OCI-LY7 (cell line): ENCODE measurements around the gene DIPK1A. TPM values are rescaled to one million over a fixed set of nuclear protein-coding genes. Genes with fewer than 3 reads are reported as not detected.
A peak's percentile ranks its signal among the peaks of the same experiment; 100 is the strongest.

ENCODE experiments used
- BruUV-seq: library from RNA; stranded (reverse); fragments of 400-500 nt; replicated peaks from 2 replicates; lab custom pipeline; 2021; lab: Mats Ljungman, UMichigan
- CTCF ChIA-PET: fragments of 300-600 bp; sonication (Branson Sonifier 250); formaldehyde crosslinking; loops from one replicate; lab custom pipeline; 2022; ENCODE audit warnings: antibody characterized with exemption; ENCODE audit not compliant: unreplicated experiment; lab: Charles Lee
- POLR2A ChIA-PET: fragments of 300-600 bp; sonication (Branson Sonifier 250); formaldehyde crosslinking; loops from one replicate; lab custom pipeline; 2022; ENCODE audit warnings: antibody characterized with exemption; lab: Charles Lee
- DNase-seq: peaks from one replicate; pipeline ENCODE4 v3.0.0-alpha.2; 2015; ENCODE audit warnings: low spot score
- H2AFZ ChIP-seq: fragments of 200-600 bp; sonication (generic), shearing (Covaris generic); 2 replicates; pipeline ENCODE4 v1.6.1; 2014; ENCODE audit warnings: mild to moderate bottlenecking, antibody characterized with exemption, low read length, moderate library complexity
- H3K27ac ChIP-seq: fragments of 200-600 bp; sonication (generic); 2 replicates; pipeline ENCODE4 v1.5.1; 2014; ENCODE audit warnings: mixed run types, low read depth, mild to moderate bottlenecking, moderate library complexity, low read length, inconsistent platforms; ENCODE audit not compliant: poor library complexity, severe bottlenecking
- H3K36me3 ChIP-seq: fragments of 200-600 bp; sonication (generic); 2 replicates; pipeline ENCODE4 v1.6.1; 2014; ENCODE audit warnings: mild to moderate bottlenecking, antibody characterized with exemption, low read length, moderate library complexity, mixed read lengths; ENCODE audit not compliant: insufficient read depth
- H3K4me1 ChIP-seq: fragments of 200-600 bp; sonication (generic); 2 replicates; pipeline ENCODE4 v1.5.1; 2014; ENCODE audit warnings: mild to moderate bottlenecking, low read length; ENCODE audit not compliant: insufficient read depth, poor library complexity, severe bottlenecking
- H3K4me2 ChIP-seq: fragments of 200-600 bp; sonication (generic); 2 replicates; pipeline ENCODE4 v1.6.1; 2014; ENCODE audit warnings: mild to moderate bottlenecking, low read length
- H3K4me3 ChIP-seq: fragments of 200-600 bp; sonication (generic); 2 replicates; pipeline ENCODE4 v1.5.1; 2014; ENCODE audit warnings: mild to moderate bottlenecking, low read depth, low read length; ENCODE audit not compliant: poor library complexity, severe bottlenecking
- H3K79me2 ChIP-seq: fragments of 200-600 bp; sonication (generic); 2 replicates; pipeline ENCODE4 v1.6.1; 2016; ENCODE audit warnings: low read depth, mild to moderate bottlenecking, low read length, moderate library complexity, mixed read lengths; ENCODE audit not compliant: insufficient read depth
- H3K9me2 ChIP-seq: fragments of 200-600 bp; sonication (generic); 2 replicates; pipeline ENCODE4 v1.6.1; 2016; ENCODE audit warnings: mild to moderate bottlenecking, low read length, mixed read lengths; ENCODE audit not compliant: insufficient read depth
- H3K9me3 ChIP-seq: fragments of 200-600 bp; sonication (generic); 2 replicates; pipeline ENCODE4 v1.6.1; 2014; ENCODE audit warnings: mild to moderate bottlenecking, mixed run types, low read length, mixed read lengths
- H4K20me1 ChIP-seq: fragments of 200-600 bp; sonication (generic); 2 replicates; pipeline ENCODE4 v1.6.1; 2014; ENCODE audit warnings: mild to moderate bottlenecking, antibody characterized with exemption, low read length, moderate library complexity, mixed read lengths; ENCODE audit not compliant: insufficient read depth
- CTCF ChIP-seq: fragments of 200-600 bp; sonication (generic); conservative IDR thresholded peaks from 2 replicates; pipeline ENCODE4 v1.5.1; 2014; ENCODE audit warnings: mild to moderate bottlenecking, antibody characterized with exemption, low read length, moderate library complexity, mixed read lengths
- EZH2phosphoT487 ChIP-seq: fragments of 200-600 bp; sonication (generic); IDR thresholded peaks from 2 replicates; pipeline ENCODE4 v1.6.1; 2018; ENCODE audit warnings: low read depth, borderline replicate concordance, mild to moderate bottlenecking, mixed run types, antibody characterized with exemption, low read length, moderate library complexity, mixed read lengths
- intact Hi-C: fragments of 100-400 bp; cut with micrococcal nuclease; formaldehyde crosslinking; loops from one replicate; pipeline ENCODE4 v1.10.0; 2022; ENCODE audit not compliant: unreplicated experiment
- total RNA-seq, 2 experiments: library from RNA; depleted of rRNA in 1 of 2; stranded (reverse); fragments of >200 nt in 1 of 2; shearing (Covaris generic) in 1 of 2; gene quantifications; 2 replicates each; pipeline ENCODE4 v1.2.3, GENCODE V29; 2014 to 2022

The DIPK1A gene
- total RNA-seq, 2 experiments from 2014 or later = 13.0 to 25.4 TPM

GRCh38 chr1:92936865-92937264 is 24.4 kb downstream of the DIPK1A start:
- no peak for DNase-seq
- no peak overlapping the region for H3K27ac ChIP-seq
- H3K4me3 ChIP-seq = no peak overlapping the region
- peaks cover 100% of the 10 kb centered on the region for H3K79me2 ChIP-seq
- H3K4me2 ChIP-seq = no peak overlapping the region
- ChIA-PET POLR2A (interaction anchor here (0.6 to 4.1 kb wide), 9 partner anchors 8 to 142 kb away, joined by 3 to 24 read pairs (median 4); no protein-coding TSS in a partner anchor), CTCF (no interaction called here)
- H2AFZ ChIP-seq = no peak overlapping the region
- peaks cover 61% of the 10 kb centered on the region for H3K36me3 ChIP-seq
- H3K9me2 ChIP-seq = no peaks in the 10 kb centered on the region
- BruUV-seq = no TSS peak
- H3K9me3 ChIP-seq = peaks cover 18% of the 10 kb centered on the region; the same call in 1 of the 2 replicates
- no peak for TF ChIP-seq CTCF
- TF ChIP-seq EZH2phosphoT487 = no peak
- peaks cover 7% of the 10 kb centered on the region; the same call in 1 of the 2 replicates for H4K20me1 ChIP-seq
- peaks cover 66% of the 10 kb centered on the region for H3K4me1 ChIP-seq
- intact Hi-C loops = no loop called here

GRCh38 chr1:92934395-92935378 is 26.6 kb downstream of the DIPK1A start:
- BruUV-seq = no TSS peak
- intact Hi-C loops = no loop called here
- H3K27ac ChIP-seq = peak overlapping the region; percentile 1
- H3K79me2 ChIP-seq = peaks cover 100% of the 10 kb centered on the region
- CTCF ChIA-PET = no interaction called here
- peaks cover 68% of the 10 kb centered on the region for H3K4me1 ChIP-seq
- peak overlapping the region; percentile 29 for H3K4me3 ChIP-seq
- POLR2A ChIA-PET = interaction anchor here (0.7 to 4.1 kb wide), 6 partner anchors 8 to 23 kb away, joined by 3 to 24 read pairs (median 3); no protein-coding TSS in a partner anchor
- H2AFZ ChIP-seq = no peak overlapping the region
- TF ChIP-seq EZH2phosphoT487 (no peak), CTCF (no peak)
- peaks cover 7% of the 10 kb centered on the region; the same call in 1 of the 2 replicates for H4K20me1 ChIP-seq
- peak overlapping the region; percentile 64 for H3K4me2 ChIP-seq
- peaks cover 10% of the 10 kb centered on the region; the same call in 1 of the 2 replicates for H3K9me3 ChIP-seq
- H3K36me3 ChIP-seq = peaks cover 44% of the 10 kb centered on the region
- peak; percentile 34 for DNase-seq
- no peaks in the 10 kb centered on the region for H3K9me2 ChIP-seq
